ENCODE measurements around the gene ADAM33. TPM values are rescaled to one million over a fixed set of nuclear protein-coding genes. Genes with fewer than 3 reads are reported as not detected.

ADAM33 gene
- polyA plus RNA-seq, 1 donor from 2014 or later, result not detected

DNA sequence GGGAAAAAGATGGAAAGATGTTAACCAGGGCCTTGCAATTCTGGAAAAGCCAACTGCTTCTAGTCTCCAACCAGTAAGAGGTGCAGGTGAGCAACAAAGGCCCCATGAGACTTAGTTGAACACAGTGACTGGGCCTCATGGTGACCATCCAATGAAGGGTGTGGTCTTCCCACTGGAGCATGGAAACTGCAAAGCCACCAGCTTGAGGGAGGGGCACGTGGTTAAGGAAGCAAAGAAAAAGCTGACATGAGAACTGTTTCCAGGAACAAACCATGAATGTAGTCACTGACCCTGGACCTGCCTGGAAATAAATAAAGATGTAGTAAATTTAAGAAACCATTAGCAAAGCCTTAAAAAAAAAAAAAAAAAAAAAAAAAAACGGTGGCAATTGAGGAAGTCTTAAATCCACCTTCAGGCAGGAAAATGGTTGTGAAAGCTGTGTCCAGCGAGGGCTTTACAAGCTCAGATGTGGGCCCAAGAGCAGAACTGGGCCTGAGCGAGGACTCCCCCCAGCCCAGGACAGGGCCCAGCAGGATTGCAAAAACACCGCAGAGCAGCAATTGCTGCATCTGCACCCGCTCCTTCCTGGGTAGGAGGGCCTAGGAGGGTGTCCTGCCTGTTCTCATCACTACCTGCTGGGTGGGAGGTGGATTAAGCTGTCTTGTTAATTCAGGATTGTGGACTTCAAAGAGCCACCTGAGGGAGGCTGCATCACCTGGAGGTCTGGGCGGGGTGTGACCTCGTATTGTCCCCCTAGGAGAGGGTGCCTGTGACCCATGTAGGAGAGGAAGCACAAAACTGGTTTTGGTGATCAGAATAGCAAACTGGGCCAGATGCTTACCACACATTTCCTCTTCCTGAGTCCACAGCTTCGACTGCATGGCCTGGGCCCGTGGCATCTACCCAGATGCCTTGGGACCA, 28.9 kb downstream of the ADAM33 start:
- Histone ChIP-seq H4K20me1 (ENCODE audit: insufficient read depth) (no peaks in the 10 kb centered on the region), H3K27me3 (ENCODE audit: insufficient read depth, low read depth, low read length) (no peaks in the 10 kb centered on the region), H3F3A (ENCODE audit: insufficient read depth, low read length, poor library complexity, severe bottlenecking) (no peaks in the 10 kb centered on the region), H3K9me3 (ENCODE audit: low read length) (no peaks in the 10 kb centered on the region), H3K36me3 (ENCODE audit: insufficient read depth, low read length) (no peaks in the 10 kb centered on the region), H3K4me2 (ENCODE audit: low read length) (no peak overlapping the region), H3K4me3 (ENCODE audit: low read length) (no peak overlapping the region), H3K9me2 (ENCODE audit: insufficient read depth, low read length) (no peaks in the 10 kb centered on the region), H3K79me2 (replicated peaks; ENCODE audit: insufficient read depth, low read length) (no peaks in the 10 kb centered on the region), H3K27ac (ENCODE audit: low read length) (no peak overlapping the region), H2AFZ (ENCODE audit: low read depth, low read length) (no peak overlapping the region), H3K9ac (ENCODE audit: low read length) (no peak overlapping the region)
- TF ChIP-seq MXI1 (conservative IDR thresholded peaks at IDR 0.05; ENCODE audit: poor library complexity, severe bottlenecking) (no peak), SMC3 (conservative IDR thresholded peaks at IDR 0.05; ENCODE audit: poor library complexity) (no peak), EZH2 (IDR thresholded peaks at IDR 0.05; ENCODE audit: borderline replicate concordance, insufficient read depth, low read length, poor library complexity, severe bottlenecking) (no peak), TAF1 (IDR thresholded peaks at IDR 0.05; ENCODE audit: low read depth) (no peak), EP300 (conservative IDR thresholded peaks at IDR 0.05; ENCODE audit: poor library complexity, severe bottlenecking) (no peak), POLR2AphosphoS5 (IDR thresholded peaks at IDR 0.05) (no peak), RAD21 (conservative IDR thresholded peaks at IDR 0.05) (no peak)
- TF ChIP-seq, protein P1, sequence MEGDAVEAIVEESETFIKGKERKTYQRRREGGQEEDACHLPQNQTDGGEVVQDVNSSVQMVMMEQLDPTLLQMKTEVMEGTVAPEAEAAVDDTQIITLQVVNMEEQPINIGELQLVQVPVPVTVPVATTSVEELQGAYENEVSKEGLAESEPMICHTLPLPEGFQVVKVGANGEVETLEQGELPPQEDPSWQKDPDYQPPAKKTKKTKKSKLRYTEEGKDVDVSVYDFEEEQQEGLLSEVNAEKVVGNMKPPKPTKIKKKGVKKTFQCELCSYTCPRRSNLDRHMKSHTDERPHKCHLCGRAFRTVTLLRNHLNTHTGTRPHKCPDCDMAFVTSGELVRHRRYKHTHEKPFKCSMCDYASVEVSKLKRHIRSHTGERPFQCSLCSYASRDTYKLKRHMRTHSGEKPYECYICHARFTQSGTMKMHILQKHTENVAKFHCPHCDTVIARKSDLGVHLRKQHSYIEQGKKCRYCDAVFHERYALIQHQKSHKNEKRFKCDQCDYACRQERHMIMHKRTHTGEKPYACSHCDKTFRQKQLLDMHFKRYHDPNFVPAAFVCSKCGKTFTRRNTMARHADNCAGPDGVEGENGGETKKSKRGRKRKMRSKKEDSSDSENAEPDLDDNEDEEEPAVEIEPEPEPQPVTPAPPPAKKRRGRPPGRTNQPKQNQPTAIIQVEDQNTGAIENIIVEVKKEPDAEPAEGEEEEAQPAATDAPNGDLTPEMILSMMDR (IDR thresholded peaks at IDR 0.05; ENCODE audit: poor library complexity, severe bottlenecking), result no peak
- TF ChIP-seq, protein P2, sequence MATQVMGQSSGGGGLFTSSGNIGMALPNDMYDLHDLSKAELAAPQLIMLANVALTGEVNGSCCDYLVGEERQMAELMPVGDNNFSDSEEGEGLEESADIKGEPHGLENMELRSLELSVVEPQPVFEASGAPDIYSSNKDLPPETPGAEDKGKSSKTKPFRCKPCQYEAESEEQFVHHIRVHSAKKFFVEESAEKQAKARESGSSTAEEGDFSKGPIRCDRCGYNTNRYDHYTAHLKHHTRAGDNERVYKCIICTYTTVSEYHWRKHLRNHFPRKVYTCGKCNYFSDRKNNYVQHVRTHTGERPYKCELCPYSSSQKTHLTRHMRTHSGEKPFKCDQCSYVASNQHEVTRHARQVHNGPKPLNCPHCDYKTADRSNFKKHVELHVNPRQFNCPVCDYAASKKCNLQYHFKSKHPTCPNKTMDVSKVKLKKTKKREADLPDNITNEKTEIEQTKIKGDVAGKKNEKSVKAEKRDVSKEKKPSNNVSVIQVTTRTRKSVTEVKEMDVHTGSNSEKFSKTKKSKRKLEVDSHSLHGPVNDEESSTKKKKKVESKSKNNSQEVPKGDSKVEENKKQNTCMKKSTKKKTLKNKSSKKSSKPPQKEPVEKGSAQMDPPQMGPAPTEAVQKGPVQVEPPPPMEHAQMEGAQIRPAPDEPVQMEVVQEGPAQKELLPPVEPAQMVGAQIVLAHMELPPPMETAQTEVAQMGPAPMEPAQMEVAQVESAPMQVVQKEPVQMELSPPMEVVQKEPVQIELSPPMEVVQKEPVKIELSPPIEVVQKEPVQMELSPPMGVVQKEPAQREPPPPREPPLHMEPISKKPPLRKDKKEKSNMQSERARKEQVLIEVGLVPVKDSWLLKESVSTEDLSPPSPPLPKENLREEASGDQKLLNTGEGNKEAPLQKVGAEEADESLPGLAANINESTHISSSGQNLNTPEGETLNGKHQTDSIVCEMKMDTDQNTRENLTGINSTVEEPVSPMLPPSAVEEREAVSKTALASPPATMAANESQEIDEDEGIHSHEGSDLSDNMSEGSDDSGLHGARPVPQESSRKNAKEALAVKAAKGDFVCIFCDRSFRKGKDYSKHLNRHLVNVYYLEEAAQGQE (IDR thresholded peaks at IDR 0.05; ENCODE audit: borderline replicate concordance), result no peak

DNA sequence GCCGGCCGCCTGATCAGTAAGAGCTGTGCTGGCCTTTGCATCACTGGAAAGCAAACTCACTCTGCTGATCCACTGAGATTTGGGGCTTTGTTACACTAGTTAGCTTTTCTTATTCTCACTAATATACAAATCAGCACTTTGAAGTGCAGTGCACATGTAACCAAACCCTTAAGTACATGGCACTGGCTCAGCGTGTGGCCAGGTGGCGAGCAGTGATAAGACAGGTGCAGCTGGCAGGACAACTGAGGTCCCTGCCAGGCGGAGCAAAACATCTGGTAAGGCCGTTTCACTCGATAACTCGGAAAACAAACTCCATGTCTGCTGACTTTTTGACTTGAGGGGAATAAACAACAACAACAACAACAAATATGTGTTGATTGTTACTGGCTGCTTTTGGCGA, 29.6 kb downstream of the ADAM33 start:
- Histone ChIP-seq H4K20me1 (ENCODE audit: insufficient read depth) (no peaks in the 10 kb centered on the region), H3K27ac (ENCODE audit: low read length) (no peak overlapping the region), H3K36me3 (ENCODE audit: insufficient read depth, low read length) (no peaks in the 10 kb centered on the region), H3K4me3 (ENCODE audit: low read length) (no peak overlapping the region), H3K79me2 (replicated peaks; ENCODE audit: insufficient read depth, low read length) (no peaks in the 10 kb centered on the region), H3K9ac (ENCODE audit: low read length) (no peak overlapping the region), H3F3A (ENCODE audit: insufficient read depth, low read length, poor library complexity, severe bottlenecking) (no peaks in the 10 kb centered on the region), H3K9me2 (ENCODE audit: insufficient read depth, low read length) (no peaks in the 10 kb centered on the region), H3K9me3 (ENCODE audit: low read length) (no peaks in the 10 kb centered on the region), H3K27me3 (ENCODE audit: insufficient read depth, low read depth, low read length) (no peaks in the 10 kb centered on the region), H2AFZ (ENCODE audit: low read depth, low read length) (no peak overlapping the region), H3K4me2 (ENCODE audit: low read length) (no peak overlapping the region)
- TF ChIP-seq EP300 (conservative IDR thresholded peaks at IDR 0.05; ENCODE audit: poor library complexity, severe bottlenecking) (no peak), POLR2AphosphoS5 (IDR thresholded peaks at IDR 0.05) (no peak), EZH2 (IDR thresholded peaks at IDR 0.05; ENCODE audit: borderline replicate concordance, insufficient read depth, low read length, poor library complexity, severe bottlenecking) (no peak), SMC3 (conservative IDR thresholded peaks at IDR 0.05; ENCODE audit: poor library complexity) (no peak), RAD21 (conservative IDR thresholded peaks at IDR 0.05) (no peak), TAF1 (IDR thresholded peaks at IDR 0.05; ENCODE audit: low read depth) (no peak), MXI1 (conservative IDR thresholded peaks at IDR 0.05; ENCODE audit: poor library complexity, severe bottlenecking) (no peak)
- TF ChIP-seq, protein P2 (IDR thresholded peaks at IDR 0.05; ENCODE audit: borderline replicate concordance), result no peak
- TF ChIP-seq, protein P1 (IDR thresholded peaks at IDR 0.05; ENCODE audit: poor library complexity, severe bottlenecking), result no peak
